GM19035 (cell line): ENCODE results near the gene PDCD1LG2.

ENCODE experiments used
- ATAC-seq: cut with Tn5 transposase; IDR thresholded peaks from one replicate; pipeline ENCODE4 v1.9.1; 2021; ENCODE audit not compliant: unreplicated experiment

The PDCD1LG2 gene

DNA sequence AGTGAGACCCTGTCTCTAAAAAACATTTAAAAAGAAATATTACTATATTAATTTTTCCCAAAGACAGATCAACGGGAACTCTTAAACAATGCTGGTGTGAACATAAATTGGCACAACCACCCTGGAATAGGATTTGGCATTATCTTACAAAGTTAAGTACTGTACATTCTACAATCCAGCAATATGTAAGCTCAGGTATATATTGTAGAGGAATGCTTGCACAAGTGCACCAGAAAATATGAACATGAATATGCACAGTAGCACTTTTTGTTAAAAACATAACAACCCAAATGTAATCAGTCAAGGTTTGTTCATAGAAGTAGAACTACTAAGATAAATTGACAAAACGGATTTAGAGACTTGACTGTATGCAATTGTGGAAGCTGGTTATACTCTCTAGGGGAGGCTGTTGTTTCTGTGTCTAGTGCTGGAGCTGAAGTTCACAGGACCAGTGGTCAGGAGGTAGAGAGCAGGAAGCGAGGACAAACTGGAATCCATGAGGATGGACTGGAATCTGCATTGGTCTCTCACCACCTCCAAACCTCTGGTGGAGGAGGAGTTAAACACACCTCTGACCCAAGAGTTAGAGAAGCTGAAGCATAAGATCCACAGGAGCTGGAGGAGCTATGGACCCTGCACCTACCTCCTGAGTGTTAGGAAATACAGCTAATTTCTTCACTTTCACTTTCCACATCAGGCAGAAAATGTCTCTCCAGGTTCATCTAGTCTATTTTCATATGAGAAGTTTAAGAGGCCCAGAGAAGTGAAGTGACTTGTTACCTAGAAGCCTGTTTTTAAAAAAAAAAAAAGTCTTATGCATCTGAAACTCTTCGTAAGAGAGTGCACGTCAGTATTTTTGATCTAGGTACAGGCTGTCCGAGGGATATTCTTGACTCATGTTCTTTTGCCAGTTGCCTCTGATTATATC, 98.2 kb downstream of the PDCD1LG2 start:
- ATAC-seq: no peak

DNA sequence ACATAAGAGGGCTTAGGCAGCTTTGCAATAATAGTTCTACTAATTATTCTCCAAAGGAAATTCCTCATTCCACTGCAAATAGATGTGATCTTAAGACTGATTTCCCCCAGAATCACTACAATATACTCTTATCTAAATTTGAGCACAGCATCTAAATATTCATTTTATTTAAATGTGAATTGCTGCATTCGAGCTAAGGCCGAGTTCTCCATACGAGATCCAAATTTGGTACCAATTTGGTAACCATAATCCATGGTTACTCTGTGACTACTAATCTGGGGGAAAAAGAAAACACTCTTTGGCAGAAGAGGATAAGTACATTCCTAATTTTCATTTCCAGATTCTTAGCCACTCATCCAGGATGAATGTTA, 98.9 kb downstream of the PDCD1LG2 start:
- no peak for ATAC-seq

DNA sequence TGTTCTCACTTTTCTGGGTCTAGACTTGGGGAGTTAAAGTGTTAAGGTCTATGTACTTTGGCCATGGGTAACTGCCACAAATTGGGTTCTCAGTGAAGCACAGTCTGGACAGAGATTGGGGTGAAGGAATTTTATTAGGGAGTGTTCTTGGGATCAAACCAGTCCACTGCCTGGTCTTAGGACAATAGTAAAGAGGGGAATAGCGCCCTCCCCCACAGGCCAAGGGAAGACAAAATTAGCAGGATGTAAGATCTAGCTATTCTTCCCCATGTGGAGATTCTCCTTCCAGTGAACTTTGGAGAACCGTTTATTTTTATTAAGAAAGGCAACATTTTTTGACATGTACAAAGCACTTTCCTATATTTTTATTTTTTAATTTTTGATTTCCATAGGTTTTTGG, 100.2 kb downstream of the PDCD1LG2 start:
- ATAC-seq: no peak

DNA sequence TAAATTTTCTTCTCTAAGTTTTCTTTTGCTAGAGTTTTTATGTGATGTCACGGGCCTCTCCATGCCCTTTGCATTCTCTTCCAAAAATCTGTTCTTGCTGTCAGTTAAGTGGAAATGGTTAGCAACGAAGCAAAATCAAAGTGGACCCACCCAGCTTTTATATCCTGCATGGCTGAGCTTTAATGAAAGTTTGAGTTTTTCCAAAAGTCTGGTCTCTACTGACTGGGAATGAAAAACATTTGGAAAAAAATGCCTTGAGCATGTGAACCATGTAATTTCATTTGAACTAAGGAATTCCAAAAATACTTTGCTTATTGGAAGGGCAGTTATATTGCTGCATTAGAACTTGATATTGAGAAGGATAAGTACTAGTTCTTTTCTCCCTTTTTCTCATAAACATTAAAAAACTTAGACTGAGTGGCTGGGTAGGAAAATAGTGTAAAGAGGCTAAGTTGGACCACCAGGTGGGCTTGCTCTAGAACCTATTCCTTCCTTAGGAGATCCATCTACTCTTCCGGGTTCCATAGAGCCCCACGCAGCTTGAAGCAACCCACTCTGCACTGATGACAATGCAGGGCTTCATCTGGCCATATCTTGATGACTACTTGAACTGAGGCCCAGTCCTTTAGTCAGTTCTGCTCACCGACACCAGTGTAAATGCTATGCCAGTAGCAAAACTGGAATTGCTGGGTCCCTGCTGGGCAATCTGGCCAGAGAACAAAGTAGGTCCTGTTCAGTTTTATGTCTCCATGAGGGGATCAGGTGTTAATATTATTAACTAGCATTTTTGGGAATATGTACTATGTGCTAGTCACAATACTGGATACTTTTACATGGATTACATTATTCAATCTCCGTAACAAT, 101.2 kb downstream of the PDCD1LG2 start:
- ATAC-seq: no peak

DNA sequence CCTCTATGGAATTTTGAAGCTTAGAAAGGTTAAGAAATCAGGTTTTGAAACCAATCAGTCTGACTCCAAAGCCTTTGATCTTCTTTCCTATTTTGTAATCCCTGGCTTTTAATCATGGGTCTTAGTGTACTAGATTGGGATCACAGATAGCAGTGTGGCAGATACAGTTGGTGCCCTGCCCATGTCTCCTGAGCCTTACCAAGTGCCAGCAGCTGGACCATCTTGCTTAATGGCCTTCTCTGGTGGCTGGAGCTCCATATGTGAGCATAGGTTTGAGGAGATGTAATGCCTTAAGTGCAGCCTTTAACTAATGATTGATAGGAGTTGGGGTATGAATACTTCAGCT, 101.8 kb downstream of the PDCD1LG2 start:
- no peak for ATAC-seq

DNA sequence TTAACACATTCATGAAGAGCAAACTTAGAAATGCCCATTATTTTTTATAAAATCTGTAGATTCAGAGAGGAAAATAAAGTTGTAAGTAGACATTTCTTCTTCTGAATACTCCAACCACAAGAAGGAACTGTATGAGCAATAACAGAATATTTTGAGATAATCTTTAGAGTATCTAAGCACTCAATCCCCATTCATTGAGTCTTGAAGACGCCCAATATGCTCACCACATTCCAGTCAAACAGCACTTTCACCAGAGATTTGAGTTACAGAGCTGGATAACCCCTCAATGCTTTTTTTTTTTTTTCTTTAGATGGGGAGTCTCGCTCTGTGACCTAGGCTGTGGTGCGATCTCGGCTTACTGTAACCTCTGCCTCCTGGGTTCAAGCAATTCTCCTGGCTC, 103.9 kb downstream of the PDCD1LG2 start:
- ATAC-seq: no peak

DNA sequence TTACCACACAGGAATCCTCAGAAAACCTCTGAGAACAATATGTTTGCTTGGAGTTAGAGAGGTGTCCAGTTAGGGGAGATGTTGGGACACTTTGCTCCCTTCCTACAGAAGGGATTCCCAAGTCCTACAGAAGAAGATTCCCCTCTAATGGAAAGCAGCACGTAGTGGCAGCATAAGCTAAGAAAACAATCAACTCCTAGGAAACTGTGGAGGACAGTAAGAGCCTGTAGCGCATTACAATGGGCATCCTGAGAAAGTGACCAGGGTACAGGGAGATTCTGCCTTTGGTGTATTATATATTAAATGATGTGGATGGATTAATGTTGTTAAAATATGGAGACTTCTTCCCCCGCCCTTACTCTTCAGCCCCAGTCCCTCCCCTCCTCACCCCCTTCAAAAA, 104.7 kb downstream of the PDCD1LG2 start:
- no peak for ATAC-seq

DNA sequence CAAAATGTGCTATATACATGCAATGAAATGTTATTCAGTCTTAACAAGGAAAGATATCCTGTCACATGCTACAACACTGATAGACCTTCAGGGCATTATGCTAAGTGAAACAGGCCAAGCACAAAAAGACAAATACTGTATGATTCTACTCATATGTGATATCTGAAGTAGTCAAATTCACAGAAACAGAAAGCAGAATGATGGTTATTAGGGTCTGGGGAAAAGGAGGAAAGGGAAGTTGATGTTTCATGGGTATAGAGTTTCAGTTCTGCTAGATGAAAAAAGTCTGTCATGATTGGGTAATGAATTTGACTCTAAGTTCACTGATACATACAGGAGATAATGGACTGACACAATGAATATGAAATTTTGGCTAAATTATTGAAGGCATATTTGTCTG, 107.4 kb downstream of the PDCD1LG2 start:
- ATAC-seq: peak; percentile 97

DNA sequence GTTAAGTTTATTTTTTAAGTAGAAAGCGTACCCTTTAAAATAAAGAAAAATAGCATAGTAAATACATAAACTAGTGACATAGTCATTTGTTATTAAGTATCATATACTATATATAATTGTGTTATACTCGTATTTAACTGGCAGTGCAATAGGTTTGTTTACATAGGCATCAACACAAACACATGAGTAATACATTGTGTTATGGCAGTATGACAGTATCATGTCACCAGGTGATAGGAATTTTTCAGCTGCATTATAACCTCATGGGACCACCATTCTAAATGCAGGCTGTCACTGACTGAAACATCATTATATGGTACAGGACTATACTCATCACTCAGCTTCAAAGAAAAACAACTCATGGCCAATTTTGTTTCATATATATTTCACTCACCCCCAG, 110.2 kb downstream of the PDCD1LG2 start:
- no peak for ATAC-seq
